HepG2 (cell line): ENCODE measurements around the gene PTTG1. TPM values are rescaled to one million over a fixed set of nuclear protein-coding genes. Genes with fewer than 3 reads are reported as not detected.

Experiments used
- ETV5 ChIP-seq: IDR thresholded peaks from 2 replicates; pipeline ENCODE4 v1.6.1; 2018; ENCODE audit warnings: missing biosample characterization, missing genetic modification reagents, inconsistent platforms, borderline replicate concordance
- GATAD2A ChIP-seq: IDR thresholded peaks from 2 replicates; pipeline ENCODE4 v1.6.1; 2016
- MBNL3 ChIP-seq: fragments of 250-450 bp; sonication (Bioruptor Pico); conservative IDR thresholded peaks from 2 replicates; pipeline ENCODE4 v1.8.0; 2022; ENCODE audit warnings: mild to moderate bottlenecking, inconsistent platforms
- MIER3 ChIP-seq: IDR thresholded peaks from 2 replicates; pipeline ENCODE4 v1.6.1; 2016; ENCODE audit warnings: missing compliant biosample characterization, borderline replicate concordance
- MXD4 ChIP-seq: IDR thresholded peaks from 2 replicates; pipeline ENCODE4 v1.6.1; 2016; ENCODE audit warnings: mild to moderate bottlenecking, missing biosample characterization, missing genetic modification reagents
- MZF1 ChIP-seq: sonication (generic); formaldehyde crosslinking; IDR thresholded peaks from 2 replicates; pipeline ENCODE4 v1.8.1; 2023; ENCODE audit warnings: mild to moderate bottlenecking, missing genetic modification reagents, borderline replicate concordance
- SOX13 ChIP-seq, 3 experiments: fragments of 450-650 bp in 1 of 3; sonication (generic) in 1 of 3; formaldehyde crosslinking in 1 of 3; IDR thresholded peaks in 2 of 3; conservative IDR thresholded peaks in 1 of 3; 2 replicates each; pipeline versions ENCODE4 v1.5.0 to v1.6.1; 2016 to 2020; ENCODE audit warnings: antibody characterized with exemption in 1 of 3, mild to moderate bottlenecking in 1 of 3, missing compliant biosample characterization in 1 of 3, missing genetic modification reagents in 1 of 3, moderate library complexity in 1 of 3
- SRSF9 ChIP-seq: fragments of 200-400 bp; formaldehyde crosslinking; IDR thresholded peaks from 2 replicates; pipeline ENCODE4 v1.6.1; 2018; ENCODE audit warnings: borderline replicate concordance, mild to moderate bottlenecking, low read depth, low read length; ENCODE audit not compliant: insufficient read depth, poor library complexity, severe bottlenecking
- SRY ChIP-seq: sonication (generic); formaldehyde crosslinking; IDR thresholded peaks from 2 replicates; pipeline ENCODE4 v1.8.0; 2022; ENCODE audit warnings: mild to moderate bottlenecking, missing genetic modification reagents
- TIGD3 ChIP-seq: sonication (generic); formaldehyde crosslinking; IDR thresholded peaks from 2 replicates; pipeline ENCODE4 v1.5.1; 2020; ENCODE audit warnings: mild to moderate bottlenecking, missing genetic modification reagents, borderline replicate concordance
- U2AF2 ChIP-seq: fragments of 200-400 bp; formaldehyde crosslinking; IDR thresholded peaks from 2 replicates; pipeline ENCODE4 v1.6.1; 2017; ENCODE audit warnings: low read depth, mild to moderate bottlenecking, low read length
- UBTF ChIP-seq: sonication (generic); formaldehyde crosslinking; IDR thresholded peaks from 2 replicates; pipeline ENCODE4 v1.4.0; 2020; ENCODE audit warnings: mild to moderate bottlenecking, missing genetic modification reagents
- YEATS2 ChIP-seq: sonication (generic); formaldehyde crosslinking; IDR thresholded peaks from 2 replicates; pipeline ENCODE4 v1.4.0; 2020; ENCODE audit warnings: missing genetic modification reagents, borderline replicate concordance
- ZFP41 ChIP-seq: sonication (generic); formaldehyde crosslinking; IDR thresholded peaks from 2 replicates; pipeline ENCODE4 v1.4.0; 2020; ENCODE audit warnings: mild to moderate bottlenecking, missing genetic modification reagents, borderline replicate concordance
- ZNF160 ChIP-seq: sonication (generic); formaldehyde crosslinking; IDR thresholded peaks from 2 replicates; pipeline ENCODE4 v1.8.0; 2022; ENCODE audit warnings: mild to moderate bottlenecking, inconsistent platforms, missing genetic modification reagents
- ZNF34 ChIP-seq: sonication (generic); formaldehyde crosslinking; IDR thresholded peaks from 2 replicates; pipeline ENCODE4 v1.4.0; 2020; ENCODE audit warnings: mild to moderate bottlenecking, missing genetic modification reagents, borderline replicate concordance
- ZNF569 ChIP-seq: sonication (generic); formaldehyde crosslinking; IDR thresholded peaks from 2 replicates; pipeline ENCODE4 v1.5.0; 2020; ENCODE audit warnings: mild to moderate bottlenecking, missing genetic modification reagents, moderate library complexity, borderline replicate concordance
- ZNF841 ChIP-seq: sonication (generic); formaldehyde crosslinking; IDR thresholded peaks from 2 replicates; pipeline ENCODE4 v1.8.1; 2023; ENCODE audit warnings: missing genetic modification reagents, borderline replicate concordance
- polyA plus RNA-seq, 8 experiments: library from polyadenylated mRNA; depleted of rRNA in 3 of 8; stranded (reverse) in 7 of 8; unstranded in 1 of 8; fragments of >200 nt; fragmentation: Illumina TruSeq in 4 of 8; extraction: Trizol in 4 of 8; gene quantifications; 2 replicates each; pipeline versions ENCODE4 v1.2.1 to v1.2.3, GENCODE V29; 2011 to 2016; ENCODE audit warnings: low read depth in 4 of 8, missing spikeins in 1 of 8, mixed read lengths in 1 of 8; ENCODE audit not compliant: insufficient read depth in 1 of 8
- total RNA-seq, 5 experiments: library from RNA; depleted of rRNA; stranded (reverse); fragments of >200 nt; fragmentation: Illumina TruSeq; extraction: Trizol; gene quantifications; 2 replicates each; pipeline ENCODE4 v1.2.3, GENCODE V29; 2016; ENCODE audit warnings: low read depth in 1 of 5
- TF ChIP-seq, protein P1 (sequence below): sonication (generic); formaldehyde crosslinking; conservative IDR thresholded peaks from 2 replicates; pipeline ENCODE4 v1.8.0; 2022; ENCODE audit warnings: missing genetic modification reagents
- TF ChIP-seq, protein P2 (sequence below): sonication (generic); formaldehyde crosslinking; IDR thresholded peaks from 2 replicates; pipeline ENCODE4 v1.5.0; 2020; ENCODE audit warnings: mild to moderate bottlenecking, missing genetic modification reagents

The PTTG1 gene
- total and polyA plus RNA-seq, 2 of the 13 experiments (the other 11 are each of a cell fraction or from before 2014, with no cell fraction given) = 102 to 161 TPM

DNA sequence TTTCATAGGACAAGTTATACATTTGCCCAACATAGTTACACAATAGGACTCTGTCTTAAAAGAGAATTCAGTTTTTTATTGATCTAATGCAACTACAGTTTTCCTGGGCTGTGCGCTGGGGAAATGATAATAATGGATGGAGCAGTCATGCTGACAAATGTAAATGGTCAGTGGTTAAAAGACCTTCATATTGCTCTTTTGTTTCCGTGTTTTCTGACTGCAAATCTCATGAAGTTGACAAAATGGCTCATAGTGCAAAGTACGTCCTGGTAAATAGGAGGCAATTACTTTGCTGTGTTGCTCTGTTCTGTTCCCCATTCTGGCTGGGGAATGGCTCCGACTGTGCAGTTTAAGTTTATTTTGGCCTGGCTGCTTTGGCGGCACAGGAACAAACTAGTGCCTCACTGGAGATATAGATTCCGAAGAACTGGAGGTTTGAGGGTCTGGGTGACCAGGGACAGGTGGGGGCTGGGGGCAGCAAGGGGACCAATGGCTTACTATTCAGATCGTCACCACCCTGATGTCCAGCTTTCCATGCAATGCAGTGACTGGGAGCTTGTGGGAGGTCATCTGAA is 54.3 kb downstream of the PTTG1 start (continued):
- TF ChIP-seq UBTF (CRISPR knock-in tag) (peak; percentile 55), YEATS2 (CRISPR knock-in tag) (no peak), SRY (CRISPR knock-in tag) (0 out of 2 replicates have a peak, but pooled peaks have one; percentile 33), SRSF9 (no peak), ZNF841 (CRISPR knock-in tag) (peak; percentile 74; the same call in 1 of the 2 replicates), MBNL3 (CRISPR knock-in tag) (no peak), ZFP41 (CRISPR knock-in tag) (no peak), ZNF34 (CRISPR knock-in tag) (no peak), MIER3 (CRISPR knock-in tag) (peak; percentile 83; the same call in 1 of the 2 replicates), ZNF569 (CRISPR knock-in tag) (no peak), ETV5 (CRISPR knock-in tag) (peak; percentile 87; the same call in 1 of the 2 replicates), TIGD3 (CRISPR knock-in tag) (no peak), MXD4 (peak; percentile 77; the same call in 1 of the 2 replicates), U2AF2 (no peak), GATAD2A (CRISPR knock-in tag) (peak; percentile 94), SOX13 (IDR thresholded peaks at IDR 0.05) (peak; percentile 70), SOX13 (CRISPR knock-in tag; conservative IDR thresholded peaks at IDR 0.05 in 1 of 2, IDR thresholded peaks at IDR 0.05 in 1 of 2) (peak in 1 of 2 experiments; percentile 98; a peak in 2 of 4 replicates), ZNF160 (CRISPR knock-in tag) (no peak), MZF1 (CRISPR knock-in tag) (no peak)
- TF ChIP-seq, protein P1, sequence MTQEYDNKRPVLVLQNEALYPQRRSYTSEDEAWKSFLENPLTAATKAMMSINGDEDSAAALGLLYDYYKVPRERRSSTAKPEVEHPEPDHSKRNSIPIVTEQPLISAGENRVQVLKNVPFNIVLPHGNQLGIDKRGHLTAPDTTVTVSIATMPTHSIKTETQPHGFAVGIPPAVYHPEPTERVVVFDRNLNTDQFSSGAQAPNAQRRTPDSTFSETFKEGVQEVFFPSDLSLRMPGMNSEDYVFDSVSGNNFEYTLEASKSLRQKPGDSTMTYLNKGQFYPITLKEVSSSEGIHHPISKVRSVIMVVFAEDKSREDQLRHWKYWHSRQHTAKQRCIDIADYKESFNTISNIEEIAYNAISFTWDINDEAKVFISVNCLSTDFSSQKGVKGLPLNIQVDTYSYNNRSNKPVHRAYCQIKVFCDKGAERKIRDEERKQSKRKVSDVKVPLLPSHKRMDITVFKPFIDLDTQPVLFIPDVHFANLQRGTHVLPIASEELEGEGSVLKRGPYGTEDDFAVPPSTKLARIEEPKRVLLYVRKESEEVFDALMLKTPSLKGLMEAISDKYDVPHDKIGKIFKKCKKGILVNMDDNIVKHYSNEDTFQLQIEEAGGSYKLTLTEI (CRISPR knock-in tag) = no peak
- TF ChIP-seq, protein P2, sequence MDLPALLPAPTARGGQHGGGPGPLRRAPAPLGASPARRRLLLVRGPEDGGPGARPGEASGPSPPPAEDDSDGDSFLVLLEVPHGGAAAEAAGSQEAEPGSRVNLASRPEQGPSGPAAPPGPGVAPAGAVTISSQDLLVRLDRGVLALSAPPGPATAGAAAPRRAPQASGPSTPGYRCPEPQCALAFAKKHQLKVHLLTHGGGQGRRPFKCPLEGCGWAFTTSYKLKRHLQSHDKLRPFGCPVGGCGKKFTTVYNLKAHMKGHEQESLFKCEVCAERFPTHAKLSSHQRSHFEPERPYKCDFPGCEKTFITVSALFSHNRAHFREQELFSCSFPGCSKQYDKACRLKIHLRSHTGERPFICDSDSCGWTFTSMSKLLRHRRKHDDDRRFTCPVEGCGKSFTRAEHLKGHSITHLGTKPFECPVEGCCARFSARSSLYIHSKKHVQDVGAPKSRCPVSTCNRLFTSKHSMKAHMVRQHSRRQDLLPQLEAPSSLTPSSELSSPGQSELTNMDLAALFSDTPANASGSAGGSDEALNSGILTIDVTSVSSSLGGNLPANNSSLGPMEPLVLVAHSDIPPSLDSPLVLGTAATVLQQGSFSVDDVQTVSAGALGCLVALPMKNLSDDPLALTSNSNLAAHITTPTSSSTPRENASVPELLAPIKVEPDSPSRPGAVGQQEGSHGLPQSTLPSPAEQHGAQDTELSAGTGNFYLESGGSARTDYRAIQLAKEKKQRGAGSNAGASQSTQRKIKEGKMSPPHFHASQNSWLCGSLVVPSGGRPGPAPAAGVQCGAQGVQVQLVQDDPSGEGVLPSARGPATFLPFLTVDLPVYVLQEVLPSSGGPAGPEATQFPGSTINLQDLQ = no peak
